ENCODE data around the gene SMIM1. TPM values are rescaled to one million over a fixed set of nuclear protein-coding genes. Genes with fewer than 3 reads are reported as not detected.

Gene SMIM1
- total RNA-seq, 2 experiments from 2014 or later, result 3.8 to 4.3 TPM

DNA sequence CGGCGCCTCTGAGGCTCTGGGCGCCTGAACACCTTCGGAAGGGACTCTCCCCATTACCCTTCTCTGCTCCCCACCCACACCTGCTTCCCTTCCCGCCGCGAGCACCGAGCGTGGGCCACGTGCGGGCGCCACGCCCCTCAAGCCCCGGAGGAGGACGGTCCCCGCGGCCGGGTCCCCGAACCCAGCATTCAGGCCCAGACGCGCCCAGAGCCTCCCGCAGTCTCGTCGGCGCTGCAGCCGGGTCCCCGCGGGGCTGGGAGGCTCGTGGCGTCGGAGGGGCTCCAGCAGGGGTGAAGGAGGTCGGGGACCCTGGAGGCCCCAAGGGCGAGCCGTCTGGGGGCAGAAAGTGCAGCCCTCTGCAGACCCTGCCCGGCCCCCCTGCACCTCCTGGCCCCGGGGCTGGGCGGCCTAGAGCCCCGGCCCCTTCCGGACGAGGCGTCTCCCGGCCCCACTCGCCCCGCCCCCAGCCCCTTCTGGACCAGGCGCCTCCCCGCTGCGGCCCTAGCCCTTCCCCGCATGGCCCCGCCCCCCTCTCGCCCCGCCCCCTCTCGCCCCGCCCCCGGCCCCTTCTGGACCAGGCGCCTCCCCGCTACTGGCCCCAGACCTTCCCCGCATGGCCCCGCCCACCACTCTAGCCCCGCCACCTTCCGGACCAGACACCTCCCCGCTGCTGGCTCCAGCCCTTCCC, 378 bp upstream of the SMIM1 start:
- ChIA-PET CTCF (ENCODE audit: unreplicated experiment) (no interaction called here), POLR2A (no interaction called here)
- Histone ChIP-seq H3K4me1 (ENCODE audit: insufficient read depth, low read length, poor library complexity, severe bottlenecking) (peaks cover 22% of the 10 kb centered on the region), H3K36me3 (ENCODE audit: insufficient read depth, low read length) (no peaks in the 10 kb centered on the region), H3K79me2 (ENCODE audit: insufficient read depth, low read depth, low read length) (no peaks in the 10 kb centered on the region), H2AFZ (ENCODE audit: low read length) (peak overlapping the region; percentile 79; the same call in 1 of the 2 replicates), H3K4me3 (ENCODE audit: low read depth, low read length, poor library complexity, severe bottlenecking) (peak overlapping the region; percentile 72), H4K20me1 (ENCODE audit: insufficient read depth, low read length) (no peaks in the 10 kb centered on the region), H3K4me2 (ENCODE audit: low read length) (peak overlapping the region; percentile 95), H3K9me2 (ENCODE audit: insufficient read depth, low read length) (no peaks in the 10 kb centered on the region), H3K9me3 (ENCODE audit: low read length) (no peaks in the 10 kb centered on the region), H3K27ac (ENCODE audit: low read depth, low read length, poor library complexity, severe bottlenecking) (no peak overlapping the region)
- TF ChIP-seq EZH2phosphoT487 (IDR thresholded peaks at IDR 0.05; ENCODE audit: borderline replicate concordance, low read depth, low read length), result no peak
- TF ChIP-seq, protein P1, sequence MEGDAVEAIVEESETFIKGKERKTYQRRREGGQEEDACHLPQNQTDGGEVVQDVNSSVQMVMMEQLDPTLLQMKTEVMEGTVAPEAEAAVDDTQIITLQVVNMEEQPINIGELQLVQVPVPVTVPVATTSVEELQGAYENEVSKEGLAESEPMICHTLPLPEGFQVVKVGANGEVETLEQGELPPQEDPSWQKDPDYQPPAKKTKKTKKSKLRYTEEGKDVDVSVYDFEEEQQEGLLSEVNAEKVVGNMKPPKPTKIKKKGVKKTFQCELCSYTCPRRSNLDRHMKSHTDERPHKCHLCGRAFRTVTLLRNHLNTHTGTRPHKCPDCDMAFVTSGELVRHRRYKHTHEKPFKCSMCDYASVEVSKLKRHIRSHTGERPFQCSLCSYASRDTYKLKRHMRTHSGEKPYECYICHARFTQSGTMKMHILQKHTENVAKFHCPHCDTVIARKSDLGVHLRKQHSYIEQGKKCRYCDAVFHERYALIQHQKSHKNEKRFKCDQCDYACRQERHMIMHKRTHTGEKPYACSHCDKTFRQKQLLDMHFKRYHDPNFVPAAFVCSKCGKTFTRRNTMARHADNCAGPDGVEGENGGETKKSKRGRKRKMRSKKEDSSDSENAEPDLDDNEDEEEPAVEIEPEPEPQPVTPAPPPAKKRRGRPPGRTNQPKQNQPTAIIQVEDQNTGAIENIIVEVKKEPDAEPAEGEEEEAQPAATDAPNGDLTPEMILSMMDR (conservative IDR thresholded peaks at IDR 0.05; ENCODE audit: low read length), result no peak
- BruUV-seq (replicated peaks), result no TSS peak
- DNase-seq (ENCODE audit: low spot score), result peak; percentile 91
- intact Hi-C loops (cut with micrococcal nuclease; ENCODE audit: unreplicated experiment), result loop anchor here (5.0 kb wide), 1 partner anchor 130 kb away; the partner anchor contains the start of gene C1orf174

DNA sequence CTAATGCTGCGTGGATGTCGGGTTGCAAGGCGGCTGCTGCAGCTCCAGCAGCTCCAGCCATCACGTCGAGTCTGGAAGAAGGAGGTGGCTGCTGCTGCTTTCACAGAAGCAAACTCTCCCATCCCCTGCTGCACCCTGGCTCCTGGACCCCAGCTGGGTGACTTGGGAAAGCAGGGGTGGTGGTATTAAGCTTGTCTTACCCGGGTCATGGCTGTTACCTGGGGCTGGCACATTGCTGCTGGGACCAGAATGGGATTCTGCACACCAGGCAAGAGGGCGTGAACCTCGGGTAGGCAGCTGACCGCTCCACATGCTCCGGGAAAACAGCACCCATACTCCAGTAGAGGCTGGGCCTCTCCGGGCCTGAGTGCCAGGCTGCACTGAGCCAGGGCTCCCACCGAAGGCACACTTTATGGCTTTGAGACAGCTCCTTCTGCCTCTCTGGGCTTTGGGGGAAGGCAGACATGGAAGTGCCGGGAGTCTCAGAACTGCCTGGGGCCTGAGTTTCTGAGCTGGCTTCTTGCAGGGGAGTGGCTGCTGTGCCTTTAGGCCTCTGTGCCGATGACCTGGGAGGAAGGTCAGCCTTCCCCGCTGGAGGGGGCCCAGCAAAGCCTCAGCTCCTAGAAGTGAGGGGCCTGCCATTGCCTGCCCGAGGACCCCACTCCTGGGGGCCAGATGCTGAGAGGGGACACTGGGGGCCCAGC, 1.2 kb downstream of the SMIM1 start:
- Histone ChIP-seq H2AFZ (ENCODE audit: low read length) (no peak overlapping the region), H3K4me2 (ENCODE audit: low read length) (peak overlapping the region; percentile 81; the same call in 1 of the 2 replicates), H3K4me3 (ENCODE audit: low read depth, low read length, poor library complexity, severe bottlenecking) (no peak overlapping the region), H3K4me1 (ENCODE audit: insufficient read depth, low read length, poor library complexity, severe bottlenecking) (peaks cover 22% of the 10 kb centered on the region), H3K36me3 (ENCODE audit: insufficient read depth, low read length) (peaks cover 3% of the 10 kb centered on the region; the same call in 1 of the 2 replicates), H4K20me1 (ENCODE audit: insufficient read depth, low read length) (no peaks in the 10 kb centered on the region), H3K79me2 (ENCODE audit: insufficient read depth, low read depth, low read length) (no peaks in the 10 kb centered on the region), H3K9me2 (ENCODE audit: insufficient read depth, low read length) (no peaks in the 10 kb centered on the region), H3K27ac (ENCODE audit: low read depth, low read length, poor library complexity, severe bottlenecking) (no peak overlapping the region), H3K9me3 (ENCODE audit: low read length) (no peaks in the 10 kb centered on the region)
- no peak for DNase-seq (ENCODE audit: low spot score)
- POLR2A ChIA-PET, result interaction anchor here (1.4 kb wide), 1 partner anchor 130 kb away, joined by 3 read pairs; no protein-coding TSS in a partner anchor
- CTCF ChIA-PET (ENCODE audit: unreplicated experiment), result interaction anchor here (0.6 kb wide), 1 partner anchor 48 kb away, joined by 4 read pairs; no protein-coding TSS in a partner anchor
- intact Hi-C loops (cut with micrococcal nuclease; ENCODE audit: unreplicated experiment), result loop anchor here (5.0 kb wide), 1 partner anchor 129 kb away; the partner anchor contains the start of gene C1orf174
- TF ChIP-seq, protein P1 (conservative IDR thresholded peaks at IDR 0.05; ENCODE audit: low read length), result no peak
- TF ChIP-seq EZH2phosphoT487 (IDR thresholded peaks at IDR 0.05; ENCODE audit: borderline replicate concordance, low read depth, low read length), result no peak
- no TSS peak for BruUV-seq (replicated peaks)

All from OCI-LY7 (cell line).